IPS-20b (cell line): ENCODE measurements around the gene RNU4-1.
A peak's percentile ranks its signal among the peaks of the same experiment; 100 is the strongest.

Source experiments
- H3K27ac ChIP-seq: one replicate; pipeline ENCODE4 v1.5.1; 2013; ENCODE audit warnings: low read length
- H3K27me3 ChIP-seq: 2 replicates; pipeline ENCODE4 v1.6.1; 2013; ENCODE audit warnings: mild to moderate bottlenecking, low read length, inconsistent platforms; ENCODE audit not compliant: insufficient read depth
- H3K36me3 ChIP-seq: 2 replicates; pipeline ENCODE4 v1.6.1; 2013; ENCODE audit warnings: low read depth, mild to moderate bottlenecking, inconsistent platforms, low read length, moderate library complexity; ENCODE audit not compliant: insufficient read depth
- H3K4me1 ChIP-seq: 2 replicates; pipeline ENCODE4 v1.6.1; 2013; ENCODE audit warnings: mild to moderate bottlenecking, control low read depth, inconsistent platforms, low read length, moderate library complexity; ENCODE audit not compliant: insufficient read depth
- H3K4me3 ChIP-seq: 2 replicates; pipeline ENCODE4 v1.5.1; 2013; ENCODE audit warnings: mild to moderate bottlenecking, low read length, inconsistent platforms
- H3K9ac ChIP-seq: 2 replicates; pipeline ENCODE4 v1.6.1; 2013; ENCODE audit warnings: low read depth, mild to moderate bottlenecking, inconsistent platforms, low read length, moderate library complexity
- H3K9me3 ChIP-seq: 2 replicates; pipeline ENCODE4 v1.6.1; 2013; ENCODE audit warnings: mild to moderate bottlenecking, low read depth, low read length, inconsistent platforms; ENCODE audit not compliant: insufficient read depth

Gene RNU4-1

DNA sequence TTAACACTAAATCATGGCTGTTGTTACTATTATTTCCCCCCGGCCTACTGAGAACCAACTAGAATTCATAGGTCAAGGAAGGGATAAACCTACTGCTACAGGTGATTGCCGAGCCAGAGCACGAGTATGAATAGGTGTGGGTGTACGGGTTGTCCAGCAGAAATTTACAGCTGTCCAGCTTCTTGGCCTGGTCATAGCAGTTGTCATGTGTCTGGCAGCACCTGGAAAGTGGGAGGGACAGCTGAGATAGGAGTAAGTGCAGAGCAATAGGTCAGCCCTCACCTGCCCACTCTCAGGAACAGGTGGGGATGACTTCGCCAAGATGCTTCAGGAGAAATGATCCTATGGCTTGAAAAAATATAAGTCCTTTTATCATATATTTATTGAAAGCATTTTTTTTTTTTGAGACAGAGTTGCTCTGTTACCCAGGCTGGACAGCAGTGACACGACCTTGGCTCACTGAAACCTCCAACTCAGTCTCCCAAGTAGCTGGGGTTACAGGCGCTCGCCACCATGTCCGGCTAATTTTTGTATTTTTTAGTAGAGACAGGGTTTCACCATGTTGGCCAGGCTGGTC lies 31.9 kb upstream of the RNU4-1 start:
- Histone ChIP-seq H3K27ac (no peak overlapping the region), H3K4me1 (no peaks in the 10 kb centered on the region), H3K9ac (no peak overlapping the region), H3K27me3 (no peaks in the 10 kb centered on the region), H3K9me3 (no peaks in the 10 kb centered on the region), H3K4me3 (no peak overlapping the region), H3K36me3 (no peaks in the 10 kb centered on the region)

DNA sequence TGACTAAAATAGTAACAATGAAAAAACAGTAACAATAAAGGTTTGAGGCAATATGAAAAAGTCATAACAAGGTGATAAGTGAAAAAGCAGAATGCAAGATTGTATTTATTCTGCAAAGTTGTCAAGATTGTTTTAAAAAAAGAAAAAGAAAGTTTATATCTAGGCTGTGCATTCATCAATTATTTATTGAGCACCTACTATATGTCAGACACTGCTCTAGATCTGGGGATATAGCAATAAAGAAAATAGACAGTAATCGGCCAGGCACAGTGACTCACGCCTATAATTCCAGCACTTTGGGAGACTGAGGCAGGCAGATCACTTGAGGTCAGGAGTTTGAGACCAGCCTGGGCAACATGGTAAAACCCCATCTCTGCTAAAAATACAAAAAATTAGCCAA lies 30.7 kb upstream of the RNU4-1 start:
- Histone ChIP-seq H3K27me3 (no peaks in the 10 kb centered on the region), H3K4me3 (no peak overlapping the region), H3K4me1 (no peaks in the 10 kb centered on the region), H3K9ac (no peak overlapping the region), H3K9me3 (no peaks in the 10 kb centered on the region), H3K27ac (no peak overlapping the region), H3K36me3 (no peaks in the 10 kb centered on the region)

DNA sequence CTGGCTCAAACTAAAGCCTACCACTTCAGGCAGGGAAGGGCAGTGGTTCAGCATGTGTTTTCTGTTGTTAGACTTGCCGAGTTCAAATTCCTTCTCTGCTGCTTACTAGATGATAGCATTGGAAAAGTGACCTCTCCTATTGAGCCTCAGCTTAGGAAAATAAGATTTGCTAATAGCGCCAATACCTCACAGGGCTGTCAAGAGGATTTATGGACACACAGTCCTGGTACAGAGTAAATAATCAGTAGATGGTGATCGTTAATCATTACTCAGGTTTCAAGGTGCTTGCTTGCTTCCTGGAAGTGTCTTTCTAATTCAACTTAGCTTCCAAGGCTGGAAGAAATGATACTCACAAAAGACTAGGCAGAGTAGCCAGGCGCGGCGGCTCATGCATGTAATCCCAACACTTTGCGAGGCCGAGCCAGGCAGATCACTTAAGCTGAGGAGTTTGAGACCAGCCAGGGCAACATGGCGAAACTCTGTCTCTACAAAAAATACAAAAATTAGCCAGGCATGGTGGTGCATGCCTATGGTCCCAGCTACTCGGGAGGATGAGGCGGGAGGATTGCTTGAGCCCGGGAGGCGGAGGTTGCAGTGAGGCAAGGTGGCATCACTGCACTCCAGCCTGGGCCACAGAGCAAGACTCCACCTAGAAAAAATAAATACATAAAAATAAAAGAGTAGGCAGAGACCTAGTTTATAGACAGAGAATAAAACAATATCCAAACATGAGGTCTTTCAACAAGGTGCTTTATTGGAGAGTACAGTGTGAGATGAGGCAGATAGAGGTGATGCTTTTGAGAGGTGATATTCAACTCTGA lies 28.6 kb upstream of the RNU4-1 start:
- Histone ChIP-seq H3K9me3 (no peaks in the 10 kb centered on the region), H3K36me3 (no peaks in the 10 kb centered on the region), H3K27ac (no peak overlapping the region), H3K27me3 (no peaks in the 10 kb centered on the region), H3K4me1 (0 out of 2 replicates have a peak, but pooled peaks cover 3% of the 10 kb centered on the region), H3K4me3 (no peak overlapping the region), H3K9ac (no peak overlapping the region; the same call in 1 of the 2 replicates)

DNA sequence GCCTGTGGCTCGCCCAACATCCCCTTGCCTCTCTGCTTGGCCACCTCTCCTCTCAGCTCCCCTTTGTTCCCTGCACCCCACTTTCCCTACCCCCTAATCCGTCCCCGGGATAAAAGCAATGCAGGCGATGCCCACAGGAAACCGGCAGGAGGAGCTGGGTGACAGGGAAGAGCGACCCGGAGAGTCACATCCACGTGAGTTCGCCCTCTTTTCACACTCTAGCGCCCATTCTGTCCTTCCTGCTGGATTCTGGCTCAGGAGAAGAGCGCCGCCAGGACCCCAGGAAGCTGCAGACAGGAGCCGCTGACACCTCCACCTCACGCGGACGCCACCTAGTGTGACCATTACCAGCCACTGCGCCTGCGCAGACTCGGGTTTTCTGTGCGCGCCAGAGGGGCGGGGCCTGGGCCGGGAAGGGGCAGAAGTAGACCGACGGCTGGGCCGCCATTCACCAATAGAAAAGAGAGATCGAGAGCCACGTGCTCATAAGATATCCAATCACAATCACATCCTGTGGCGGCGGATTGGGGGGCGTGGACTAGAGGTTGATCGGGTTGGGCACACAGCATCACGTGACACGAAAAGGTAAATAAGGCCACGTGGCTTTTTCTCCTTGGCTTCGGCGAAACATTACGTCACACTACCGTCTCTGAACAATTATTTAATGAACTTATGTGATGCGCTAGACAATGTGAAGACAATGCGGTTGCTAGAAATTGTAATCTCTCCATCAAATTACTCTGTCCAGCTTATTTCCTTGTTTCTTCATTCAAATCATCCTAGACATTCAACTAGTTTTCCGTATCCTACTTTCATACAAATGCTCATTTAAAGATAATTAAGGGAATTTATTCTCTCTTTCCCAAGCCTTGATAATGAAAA lies 24.4 kb upstream of the RNU4-1 start:
- peak overlapping the region; percentile 81 for H3K9ac ChIP-seq
- no peak overlapping the region for H3K27ac ChIP-seq
- H3K27me3 ChIP-seq = no peaks in the 10 kb centered on the region
- H3K4me3 ChIP-seq = peak overlapping the region; percentile 73
- no peaks in the 10 kb centered on the region for H3K9me3 ChIP-seq
- H3K4me1 ChIP-seq = 0 out of 2 replicates have a peak, but pooled peaks cover 3% of the 10 kb centered on the region
- no peaks in the 10 kb centered on the region for H3K36me3 ChIP-seq

DNA sequence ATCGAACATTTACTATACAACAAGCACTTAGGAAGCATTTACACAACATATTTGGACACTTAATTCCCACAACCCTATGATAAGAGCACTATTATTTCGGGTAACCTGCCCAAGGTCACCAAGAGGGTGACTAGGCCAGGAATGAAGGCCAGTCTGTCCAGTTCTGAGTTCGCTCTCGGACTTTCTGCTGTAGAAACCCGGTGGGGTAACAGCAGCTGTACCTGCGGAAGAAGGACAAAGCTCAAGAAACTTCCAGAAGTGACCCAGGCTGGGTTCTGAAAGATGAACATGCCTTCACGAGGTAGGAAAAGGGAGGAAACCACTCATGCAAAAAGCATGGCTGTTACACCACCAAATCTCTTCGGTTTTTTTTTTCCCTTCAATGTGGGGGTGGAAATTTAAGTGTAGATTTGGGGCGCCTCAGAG lies 23.8 kb upstream of the RNU4-1 start:
- Histone ChIP-seq H3K27me3 (no peaks in the 10 kb centered on the region), H3K4me1 (0 out of 2 replicates have a peak, but pooled peaks cover 3% of the 10 kb centered on the region), H3K27ac (no peak overlapping the region), H3K4me3 (peak overlapping the region; percentile 73), H3K36me3 (no peaks in the 10 kb centered on the region), H3K9me3 (no peaks in the 10 kb centered on the region), H3K9ac (peak overlapping the region; percentile 81; the same call in 1 of the 2 replicates)

DNA sequence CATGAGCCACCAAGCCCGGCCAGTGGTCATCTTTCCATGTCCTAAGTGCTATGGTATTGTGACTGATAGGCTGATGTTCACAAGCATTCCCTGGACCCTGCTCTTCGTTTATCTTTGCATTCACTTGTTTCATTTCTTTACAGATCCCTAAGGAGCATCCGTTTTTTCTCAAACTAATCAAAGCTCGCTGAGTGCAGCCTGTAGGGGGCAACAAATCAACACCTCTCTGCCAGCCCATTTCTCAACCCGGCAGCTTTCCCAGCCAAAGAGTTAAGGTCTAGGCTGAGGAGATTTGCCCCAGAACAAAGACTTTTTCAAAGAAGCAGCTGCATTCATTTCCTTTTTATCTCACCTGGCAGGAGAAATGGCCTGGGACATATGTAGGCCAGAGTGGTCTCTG lies 21.2 kb upstream of the RNU4-1 start:
- Histone ChIP-seq H3K27me3 (no peaks in the 10 kb centered on the region), H3K4me3 (no peak overlapping the region), H3K9ac (no peak overlapping the region), H3K27ac (no peak overlapping the region), H3K36me3 (no peaks in the 10 kb centered on the region), H3K9me3 (no peaks in the 10 kb centered on the region), H3K4me1 (0 out of 2 replicates have a peak, but pooled peaks cover 3% of the 10 kb centered on the region)

DNA sequence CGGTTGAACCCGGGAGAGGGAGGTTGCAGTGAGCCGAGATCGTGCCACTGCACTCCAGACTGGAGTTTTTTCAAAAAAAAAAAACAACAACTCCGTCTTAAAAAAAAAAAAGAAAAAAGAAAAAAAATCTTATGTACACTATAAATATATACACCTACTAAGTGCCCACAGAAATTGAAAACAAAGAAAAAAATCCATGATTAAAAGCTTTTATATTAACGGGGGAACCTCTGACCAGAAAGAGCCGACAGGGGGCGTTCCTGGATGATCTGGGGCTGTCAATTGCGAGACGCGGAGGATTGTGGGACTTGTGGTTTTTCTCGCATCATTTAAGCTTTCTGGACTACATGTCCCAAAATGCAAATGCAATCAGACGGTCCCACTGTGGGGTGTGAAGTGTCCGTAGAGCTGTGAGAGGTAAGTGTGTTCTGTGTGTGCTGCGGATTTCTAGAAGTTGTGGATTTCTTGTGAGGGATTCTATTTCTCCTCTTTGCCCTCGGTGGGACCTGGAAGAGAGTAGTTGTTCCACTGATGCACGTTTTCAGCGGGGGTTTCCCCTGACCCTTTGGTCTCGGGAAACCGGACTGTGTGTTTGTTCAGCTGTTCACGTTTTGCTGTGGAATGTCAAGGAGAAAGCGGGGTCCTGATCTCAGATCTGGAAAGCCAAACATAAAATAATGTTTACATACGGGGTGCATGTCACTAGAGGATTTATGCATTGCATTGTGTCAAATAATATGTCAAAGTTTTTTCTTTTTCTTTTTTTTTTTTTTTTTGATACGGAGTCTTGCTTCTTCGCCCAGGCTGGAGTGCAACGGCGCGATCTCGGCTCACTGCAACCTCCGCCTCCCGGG lies 9.2 kb upstream of the RNU4-1 start, which contains the start of gene SIRT4:
TSS of gene SIRT4 (plus strand) at position 360 of the 854 bp plus-strand sequence. CDS start 1,241 bp downstream, outside the sequence.
- Histone ChIP-seq H3K27ac (no peak within 1 kb of the TSS), H3K9ac (peak within 1 kb of the TSS; percentile 87), H3K9me3 (no peaks in the 10 kb centered on the region), H3K36me3 (no peaks in the 10 kb centered on the region), H3K4me3 (peak within 1 kb of the TSS; percentile 91), H3K4me1 (no peaks in the 10 kb centered on the region), H3K27me3 (no peaks in the 10 kb centered on the region)

DNA sequence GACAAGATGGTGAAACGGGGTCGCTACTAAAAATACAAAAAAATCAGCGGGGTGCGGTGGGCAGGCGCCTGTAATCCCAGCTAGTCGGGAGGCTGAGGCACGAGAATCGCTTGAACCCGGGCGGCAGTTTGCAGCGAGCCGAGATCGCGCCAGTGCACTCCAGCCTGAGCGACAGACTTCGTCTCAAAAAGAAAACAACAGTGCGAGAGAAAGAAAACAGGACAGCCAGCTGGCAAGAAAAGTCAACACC lies 701 bp downstream of the RNU4-1 start:
- Histone ChIP-seq H3K9ac (peak overlapping the region; percentile 92), H3K36me3 (no peaks in the 10 kb centered on the region), H3K9me3 (no peaks in the 10 kb centered on the region), H3K4me3 (peak overlapping the region; percentile 90), H3K4me1 (peaks cover 3% of the 10 kb centered on the region; the same call in 1 of the 2 replicates), H3K27me3 (no peaks in the 10 kb centered on the region), H3K27ac (peak overlapping the region; percentile 96)

DNA sequence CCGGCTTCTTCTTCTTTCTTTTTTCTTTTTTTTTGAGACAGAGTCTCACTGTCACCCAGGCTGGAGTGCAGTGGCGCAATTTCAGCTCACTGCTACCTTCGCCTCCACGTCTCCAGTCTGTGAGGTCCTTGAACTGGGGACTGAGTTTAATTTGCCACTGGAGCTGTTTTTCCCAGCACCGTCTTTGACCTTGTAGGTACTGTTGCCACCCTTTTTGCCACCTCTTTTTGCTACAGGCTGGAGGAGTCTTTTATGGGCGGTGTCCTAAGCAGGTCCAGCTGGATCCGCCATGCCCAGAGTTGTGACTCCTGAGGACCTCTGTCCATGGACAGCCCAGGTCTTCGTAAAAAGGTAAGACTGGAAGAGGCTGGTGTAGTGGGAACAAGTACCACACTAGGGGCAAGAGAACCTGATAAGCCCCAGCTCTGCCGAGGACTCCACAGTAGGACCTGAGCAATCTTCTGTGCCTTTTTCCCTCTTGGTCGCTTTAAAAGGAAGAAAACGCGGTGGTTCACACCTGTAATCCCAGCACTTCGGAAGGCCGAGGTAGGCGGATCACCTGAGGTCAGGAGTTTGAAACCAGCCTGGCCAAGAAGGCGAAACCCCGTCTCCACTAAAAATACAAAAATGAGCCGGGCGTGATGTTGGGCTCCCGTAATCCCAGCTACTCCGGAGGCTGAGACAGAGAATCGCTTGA lies 2.3 kb downstream of the RNU4-1 start:
- Histone ChIP-seq H3K36me3 (no peaks in the 10 kb centered on the region), H3K27me3 (no peaks in the 10 kb centered on the region), H3K4me1 (peaks cover 3% of the 10 kb centered on the region; the same call in 1 of the 2 replicates), H3K9ac (peak overlapping the region; percentile 64; the same call in 1 of the 2 replicates), H3K27ac (no peak overlapping the region), H3K9me3 (no peaks in the 10 kb centered on the region), H3K4me3 (peak overlapping the region; percentile 47)

DNA sequence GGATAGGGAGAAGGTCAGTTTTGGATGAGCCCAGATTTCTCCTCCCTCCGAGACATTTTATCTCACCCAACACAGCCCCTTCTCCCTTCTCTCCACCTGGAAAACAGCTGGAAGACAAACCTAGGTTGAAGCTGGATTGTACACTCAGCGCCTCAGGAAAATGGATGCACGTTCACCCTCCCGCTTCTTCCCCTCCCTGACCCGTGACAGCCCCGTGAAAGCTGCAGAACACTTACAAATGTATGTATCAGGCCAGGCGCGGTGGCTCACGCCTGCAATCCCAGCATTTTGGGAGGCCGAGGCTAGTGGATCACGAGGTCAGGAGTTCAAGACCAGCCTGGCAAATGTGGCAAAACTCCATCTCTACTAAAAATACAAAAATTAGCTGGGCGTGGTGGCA lies 5.5 kb downstream of the RNU4-1 start:
- Histone ChIP-seq H3K9ac (no peak overlapping the region), H3K27ac (no peak overlapping the region), H3K36me3 (no peaks in the 10 kb centered on the region), H3K4me3 (no peak overlapping the region), H3K4me1 (0 out of 2 replicates have a peak, but pooled peaks cover 3% of the 10 kb centered on the region), H3K27me3 (no peaks in the 10 kb centered on the region), H3K9me3 (no peaks in the 10 kb centered on the region)
